Astrocyte (in vitro differentiated cells and primary cell): Measurements from ENCODE around the gene GIPC3. TPM values are rescaled to one million over a fixed set of nuclear protein-coding genes. Genes with fewer than 3 reads are reported as not detected.

Source experiments
- DNase-seq: peaks from one replicate; pipeline ENCODE4 v3.0.0-alpha.2; 2010; ENCODE audit warnings: low read depth
- FAIRE-seq: peaks from 2 replicates; lab custom pipeline; 2011; peaks lifted over from hg19 to GRCh38; lab: Jason Lieb, UNC
- H2AFZ ChIP-seq: 2 replicates; pipeline ENCODE4 v1.6.0; 2012; ENCODE audit warnings: low read depth, low read length, inconsistent platforms
- H3K27ac ChIP-seq: 2 replicates; pipeline ENCODE4 v1.5.1; 2011; ENCODE audit warnings: low read depth, low read length, inconsistent platforms
- H3K27me3 ChIP-seq: 2 replicates; pipeline ENCODE4 v1.6.0; 2011; ENCODE audit warnings: low read length, inconsistent platforms; ENCODE audit not compliant: insufficient read depth
- H3K36me3 ChIP-seq: 2 replicates; pipeline ENCODE4 v1.5.1; 2011; ENCODE audit warnings: low read length, inconsistent platforms; ENCODE audit not compliant: insufficient read depth
- H3K4me1 ChIP-seq: 2 replicates; pipeline ENCODE4 v1.5.1; 2011; ENCODE audit warnings: low read length, inconsistent platforms; ENCODE audit not compliant: insufficient read depth
- H3K4me2 ChIP-seq: 2 replicates; pipeline ENCODE4 v1.6.0; 2012; ENCODE audit warnings: low read length, inconsistent platforms
- H3K4me3 ChIP-seq: 2 replicates; pipeline ENCODE4 v1.5.1; 2011; ENCODE audit warnings: low read depth, mild to moderate bottlenecking, low read length, inconsistent platforms; ENCODE audit not compliant: insufficient read depth
- H3K79me2 ChIP-seq: 2 replicates; pipeline ENCODE4 v1.6.0; 2012; ENCODE audit warnings: mild to moderate bottlenecking, low read length, inconsistent platforms; ENCODE audit not compliant: insufficient read depth
- H3K9ac ChIP-seq: 2 replicates; pipeline ENCODE4 v1.6.0; 2012; ENCODE audit warnings: mild to moderate bottlenecking, low read length, inconsistent platforms
- H3K9me3 ChIP-seq: 2 replicates; pipeline ENCODE4 v1.5.1; 2012; ENCODE audit warnings: low read depth, mild to moderate bottlenecking, low read length, inconsistent platforms; ENCODE audit not compliant: insufficient read depth
- H4K20me1 ChIP-seq: 2 replicates; pipeline ENCODE4 v1.6.0; 2012; ENCODE audit warnings: low read length, inconsistent platforms; ENCODE audit not compliant: insufficient read depth
- H3K27ac Mint-ChIP-seq: one replicate; pipeline ENCODE4 v1.8.0; 2021; ENCODE audit warnings: mild to moderate bottlenecking, mixed read lengths; ENCODE audit not compliant: unreplicated experiment
- H3K27me3 Mint-ChIP-seq: one replicate; pipeline ENCODE4 v1.8.0; 2021; ENCODE audit warnings: low read depth, mixed read lengths; ENCODE audit not compliant: unreplicated experiment
- H3K36me3 Mint-ChIP-seq: one replicate; pipeline ENCODE4 v1.8.0; 2021; ENCODE audit warnings: low read depth, mixed read lengths; ENCODE audit not compliant: unreplicated experiment
- H3K4me1 Mint-ChIP-seq: one replicate; pipeline ENCODE4 v1.8.0; 2021; ENCODE audit warnings: low read depth, mixed read lengths; ENCODE audit not compliant: unreplicated experiment
- H3K4me3 Mint-ChIP-seq: one replicate; pipeline ENCODE4 v1.8.0; 2021; ENCODE audit warnings: mild to moderate bottlenecking, moderate library complexity, mixed read lengths; ENCODE audit not compliant: unreplicated experiment
- H3K9me3 Mint-ChIP-seq: one replicate; pipeline ENCODE4 v1.8.0; 2021; ENCODE audit warnings: mild to moderate bottlenecking, mixed read lengths; ENCODE audit not compliant: unreplicated experiment
- CTCF ChIP-seq: IDR thresholded peaks from 2 replicates; pipeline ENCODE4 v1.5.1; 2011; ENCODE audit warnings: low read depth, mild to moderate bottlenecking, inconsistent platforms, low read length, moderate library complexity; ENCODE audit not compliant: insufficient read depth
- EZH2 ChIP-seq: IDR thresholded peaks from 2 replicates; pipeline ENCODE4 v1.6.1; 2012; ENCODE audit warnings: mild to moderate bottlenecking, low read length, inconsistent platforms; ENCODE audit not compliant: insufficient read depth
- total RNA-seq: library from RNA; stranded (reverse); gene quantifications from 2 replicates; pipeline ENCODE4 v1.2.1, GENCODE V29; 2021

The GIPC3 gene
- total RNA-seq, 1 donor from 2014 or later, result 0.09 TPM

GRCh38 chr19:3555653-3556422 is 29.4 kb upstream of the GIPC3 start:
- peak overlapping the region; percentile 87 for H3K9ac ChIP-seq
- H3K9me3 Mint-ChIP-seq, result no peaks in the 10 kb centered on the region
- FAIRE-seq (no peak), DNase-seq (no peak)
- H3K27me3 Mint-ChIP-seq, result no peaks in the 10 kb centered on the region
- H3K4me2 ChIP-seq, result peak overlapping the region; percentile 98
- H3K4me1 ChIP-seq, result peaks cover 28% of the 10 kb centered on the region
- peak overlapping the region; percentile 99 for H3K4me3 Mint-ChIP-seq
- H3K36me3 ChIP-seq, result no peaks in the 10 kb centered on the region
- peaks cover 25% of the 10 kb centered on the region for H3K4me1 Mint-ChIP-seq
- TF ChIP-seq CTCF, result no peak
- TF ChIP-seq EZH2, result no peak
- H3K36me3 Mint-ChIP-seq, result peaks cover 13% of the 10 kb centered on the region
- H4K20me1 ChIP-seq, result peaks cover 50% of the 10 kb centered on the region
- H3K27ac ChIP-seq, result no peak overlapping the region
- no peak overlapping the region for H2AFZ ChIP-seq
- H3K27ac Mint-ChIP-seq, result peak overlapping the region; percentile 85
- peak overlapping the region; percentile 89 for H3K4me3 ChIP-seq
- H3K79me2 ChIP-seq, result peaks cover 57% of the 10 kb centered on the region
- H3K9me3 ChIP-seq, result no peaks in the 10 kb centered on the region
- H3K27me3 ChIP-seq, result no peaks in the 10 kb centered on the region

- H3K4me3 Mint-ChIP-seq, result peak overlapping the region; percentile 99
- peak overlapping the region; percentile 98 for H3K4me2 ChIP-seq
- peaks cover 43% of the 10 kb centered on the region for H4K20me1 ChIP-seq
- peaks cover 11% of the 10 kb centered on the region for H3K36me3 Mint-ChIP-seq
- H3K4me3 ChIP-seq, result peak overlapping the region; percentile 89
- H3K27me3 ChIP-seq, result no peaks in the 10 kb centered on the region
- H3K4me1 Mint-ChIP-seq, result peaks cover 25% of the 10 kb centered on the region
- no peaks in the 10 kb centered on the region for H3K27me3 Mint-ChIP-seq
- TF ChIP-seq EZH2 (no peak), CTCF (no peak)
- H3K79me2 ChIP-seq, result peaks cover 50% of the 10 kb centered on the region
- peak overlapping the region; percentile 53 for H3K27ac ChIP-seq
- H3K9ac ChIP-seq, result peak overlapping the region; percentile 87
- peaks cover 28% of the 10 kb centered on the region for H3K4me1 ChIP-seq
- no peaks in the 10 kb centered on the region for H3K36me3 ChIP-seq
- no peaks in the 10 kb centered on the region for H3K9me3 Mint-ChIP-seq
- H2AFZ ChIP-seq, result peak overlapping the region; percentile 13
- H3K27ac Mint-ChIP-seq, result peak overlapping the region; percentile 85
- DNase-seq (no peak), FAIRE-seq (no peak)
- H3K9me3 ChIP-seq, result no peaks in the 10 kb centered on the region
These were observed 28.8 kb upstream of the GIPC3 start for GRCh38 chr19:3556423-3556977.
